GM12874 (cell line): ENCODE measurements around the gene TRMT2A.

Experiments used
- CTCF ChIP-seq: IDR thresholded peaks from 2 replicates; pipeline ENCODE4 v1.5.1; 2011; ENCODE audit warnings: low read depth, mild to moderate bottlenecking, control low read depth, low read length, moderate library complexity; ENCODE audit not compliant: insufficient read depth

Gene TRMT2A

DNA sequence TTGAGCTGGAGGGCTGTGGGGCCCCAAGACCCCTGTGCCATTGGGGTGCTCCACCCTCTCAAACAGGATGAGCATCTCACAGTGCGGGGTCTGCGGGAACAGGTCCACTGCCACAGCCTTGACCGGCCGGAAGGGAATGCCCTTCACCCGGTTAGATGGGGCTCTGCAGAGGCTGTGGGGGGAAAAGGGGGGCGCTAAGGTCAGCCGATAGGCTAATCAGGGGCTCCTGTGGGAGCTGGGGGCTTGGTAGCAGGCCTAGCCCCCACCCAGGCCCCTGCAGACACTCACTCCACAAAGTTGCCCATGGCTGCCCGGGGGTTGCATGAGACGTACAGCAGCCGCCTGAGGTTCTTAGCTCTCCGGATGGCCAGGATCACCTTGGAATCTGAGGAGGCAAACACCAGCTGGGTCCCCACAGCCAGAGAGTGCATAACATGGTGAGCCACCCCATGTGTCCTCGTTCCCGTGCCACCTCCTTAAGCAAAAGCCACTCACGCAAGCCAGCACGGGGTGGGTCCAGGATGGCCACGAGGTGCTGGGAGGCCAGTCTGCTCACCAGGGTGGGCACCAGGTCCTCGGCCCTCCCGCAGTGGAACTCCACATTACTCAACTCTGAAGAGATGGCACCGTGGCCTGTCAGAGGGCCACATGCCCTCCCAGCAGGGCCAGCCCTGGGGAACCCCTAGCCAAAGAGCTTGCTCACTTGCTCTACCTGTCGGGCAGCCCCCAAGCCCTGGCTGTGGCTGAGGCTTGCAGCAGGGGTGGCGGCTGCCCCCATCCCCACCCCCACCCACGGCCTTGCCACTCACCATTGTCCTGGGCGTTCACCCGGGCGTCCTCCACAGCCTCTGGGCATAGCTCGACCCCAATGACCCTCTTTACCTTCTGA is 4.2 kb downstream of the TRMT2A start:
- TF ChIP-seq CTCF: no peak

GRCh38 chr22:20111689-20112622 is 5.1 kb downstream of the TRMT2A start:
- no peak for TF ChIP-seq CTCF

DNA sequence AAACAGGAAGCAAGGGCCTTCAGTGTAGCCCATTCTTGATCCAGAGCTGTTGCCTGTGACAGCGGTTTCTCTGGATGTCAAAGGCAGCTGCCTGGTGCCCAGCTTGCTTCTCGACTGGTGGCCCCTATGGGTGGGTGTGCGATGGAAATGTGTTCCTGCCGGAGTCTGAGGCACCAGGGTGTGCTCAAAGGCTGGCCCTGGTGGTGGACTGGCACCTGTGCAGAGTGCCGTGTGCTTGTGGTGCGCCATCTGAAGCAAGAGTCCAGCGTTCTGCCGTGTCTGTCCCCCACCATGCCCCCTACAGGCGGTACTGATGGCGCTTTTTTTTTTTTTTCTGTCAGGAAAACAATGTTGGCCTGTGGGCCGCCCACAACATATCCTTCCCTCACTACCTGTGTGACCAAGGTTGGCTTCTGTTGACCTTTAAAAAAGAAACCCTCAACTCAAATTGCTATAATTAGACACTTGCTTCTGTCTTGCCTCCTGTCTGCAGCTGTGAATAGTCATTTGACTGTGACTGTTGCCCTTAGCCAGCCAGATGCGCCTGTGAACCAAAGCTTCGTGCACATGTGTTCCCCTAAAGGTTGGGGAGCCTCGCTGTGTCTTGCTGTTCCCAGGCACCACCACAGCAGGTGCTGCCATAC is 5.9 kb downstream of the TRMT2A start:
- TF ChIP-seq CTCF: peak; percentile 64

DNA sequence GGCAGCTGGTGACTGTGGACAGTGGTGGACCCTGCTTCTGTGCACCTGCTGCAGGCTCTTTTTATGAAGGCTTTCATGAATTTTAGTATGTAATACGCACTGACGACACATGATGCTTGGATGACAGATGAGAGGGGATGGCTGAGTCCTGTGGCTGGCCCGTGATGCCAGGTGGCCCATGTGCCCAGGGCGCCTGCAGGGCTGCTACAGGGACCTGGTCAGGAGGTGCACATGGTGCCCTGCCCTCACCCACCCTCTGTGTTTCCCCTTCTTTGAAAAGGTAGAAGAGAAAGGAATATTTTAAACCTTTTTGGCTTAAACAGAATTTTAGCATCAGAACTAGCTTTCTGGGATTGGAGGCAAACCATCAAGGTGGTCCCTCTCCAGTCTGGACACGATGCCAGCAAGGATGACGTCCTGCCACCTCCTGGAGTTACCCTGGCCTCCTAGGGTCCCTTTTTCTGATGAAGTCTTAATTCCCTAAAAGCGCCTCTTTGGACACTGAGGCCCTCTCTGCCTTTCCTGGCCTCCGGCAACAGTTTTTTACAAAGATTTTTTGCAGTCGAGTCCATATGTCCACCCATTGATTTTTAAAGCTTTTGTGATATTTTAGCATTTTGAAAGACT is 6.6 kb downstream of the TRMT2A start:
- no peak for TF ChIP-seq CTCF

DNA sequence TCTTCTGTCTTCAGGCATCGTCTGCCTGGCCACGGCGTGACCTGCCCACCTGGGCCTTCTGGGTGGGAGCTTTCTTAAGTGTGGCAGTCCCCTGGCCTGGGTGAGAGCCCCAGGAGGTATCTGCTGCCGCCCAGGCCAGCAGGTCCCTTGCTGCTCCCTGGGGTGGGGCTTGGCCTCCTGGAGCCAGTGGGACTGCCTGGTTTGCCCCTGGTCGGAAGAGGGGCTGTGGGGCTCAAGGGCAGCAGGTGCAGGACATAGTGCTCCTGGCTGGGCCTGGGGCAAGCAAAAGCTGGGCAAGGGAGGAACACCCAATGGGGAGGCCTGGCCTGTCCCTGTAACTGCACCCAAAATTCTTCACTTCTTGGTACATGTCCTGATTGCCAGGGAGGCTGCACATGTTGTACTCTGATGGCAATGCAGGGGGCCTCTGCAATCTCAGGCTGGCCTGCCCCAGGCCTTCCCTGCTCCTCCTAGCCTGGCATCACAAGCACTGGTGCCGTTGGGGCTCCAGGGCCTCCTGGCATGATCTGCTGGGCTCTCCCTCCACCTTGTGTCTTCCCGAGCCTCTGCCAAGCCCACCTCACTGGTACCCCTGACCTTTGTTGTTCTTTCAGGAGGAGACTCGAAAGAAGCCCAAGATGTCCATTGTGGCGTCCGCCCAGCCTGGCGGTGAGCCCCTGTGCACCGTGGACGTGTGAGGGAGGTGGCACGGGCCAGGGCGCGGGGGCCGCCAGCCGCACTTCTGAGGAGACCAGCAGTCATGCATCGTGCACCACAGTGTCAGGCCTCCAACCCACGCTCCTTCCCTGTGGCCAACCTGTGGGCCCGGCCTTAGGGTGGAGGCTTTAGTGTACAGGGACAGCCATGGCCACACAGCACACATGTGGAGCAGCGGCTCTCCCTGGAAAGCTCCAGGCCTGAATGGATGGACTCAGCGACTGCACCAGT is 7.3 kb downstream of the TRMT2A start:
- TF ChIP-seq CTCF: no peak

DNA sequence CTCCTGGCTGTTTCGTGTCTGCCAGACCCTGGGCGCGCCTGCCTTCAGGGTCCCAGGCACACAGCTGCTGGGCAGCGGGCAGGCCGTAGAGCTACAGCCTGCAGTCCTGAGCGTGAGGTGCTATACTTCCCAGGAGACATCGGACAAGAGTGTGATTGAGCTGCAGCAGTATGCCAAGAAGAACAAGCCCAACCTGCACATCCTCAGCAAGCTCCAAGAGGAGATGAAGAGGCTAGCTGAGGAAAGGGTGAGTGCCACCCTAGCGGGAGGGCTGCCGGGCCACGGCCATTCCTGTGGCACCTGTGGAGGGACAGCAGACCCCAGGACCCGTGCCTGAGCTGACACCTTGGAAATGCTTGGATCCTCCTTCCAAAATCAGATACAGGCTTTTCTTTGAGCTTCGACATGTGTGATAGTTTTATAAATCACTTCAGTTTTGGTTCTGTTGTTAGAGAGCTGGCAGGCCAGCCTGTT is 8.2 kb downstream of the TRMT2A start:
- TF ChIP-seq CTCF: no peak
